NCI-H2196 treated with DMSO at 0.1 percent for 48 hours (cell line): ENCODE results near the gene KCNT1.

ENCODE experiments used
- DNase-seq: peaks from one replicate; lab custom pipeline; 2025; ENCODE audit not compliant: unreplicated experiment; lab: John Stamatoyannopoulos, UW

Gene KCNT1

GRCh38 chr9:135795391-135795790, 93.4 kb downstream of the KCNT1 start:
- no peak for DNase-seq

- no peak for DNase-seq
Observed at GRCh38 chr9:135796784-135797485, 95.0 kb downstream of the KCNT1 start.

DNA sequence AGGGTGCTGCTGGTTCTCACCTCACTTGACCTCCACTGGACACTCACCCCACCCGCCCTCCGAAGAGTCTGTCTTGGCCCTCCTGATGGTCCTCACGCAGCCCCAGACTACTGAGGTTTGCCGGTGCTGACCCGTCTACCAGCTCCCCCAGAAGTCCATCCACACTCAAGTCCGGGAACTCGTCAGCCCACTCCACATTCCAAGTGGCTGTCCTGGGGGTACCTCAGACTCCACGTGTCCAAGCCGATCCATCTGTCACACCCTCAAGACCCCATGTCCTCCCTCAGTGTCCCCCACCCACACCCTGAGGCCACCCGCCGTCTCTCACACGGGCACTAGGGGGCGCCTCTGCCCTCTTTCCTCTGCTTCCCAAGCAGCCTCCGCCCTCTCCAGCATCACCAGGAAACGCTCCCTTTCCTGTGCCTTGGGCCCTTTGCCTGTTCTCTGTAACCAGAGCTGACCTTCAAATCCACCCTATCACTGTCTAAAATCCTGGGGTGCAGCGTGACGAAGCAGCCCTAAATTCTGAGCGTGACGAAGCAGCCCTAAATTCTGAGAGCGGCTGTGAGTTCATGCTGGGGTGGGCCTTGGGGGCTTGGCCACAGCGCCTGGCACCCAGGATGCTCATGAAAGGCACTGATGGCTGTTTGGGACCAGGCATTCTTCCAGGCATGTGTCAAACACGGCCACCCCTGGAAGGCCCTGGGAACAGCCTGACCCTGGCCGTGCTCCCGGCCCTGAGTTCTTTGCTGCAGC, 95.7 kb downstream of the KCNT1 start:
- DNase-seq = peak; percentile 13

GRCh38 chr9:135798263-135798585, 96.2 kb downstream of the KCNT1 start:
- no peak for DNase-seq

- no peak for DNase-seq
Observed at GRCh38 chr9:135799261-135799660, 97.3 kb downstream of the KCNT1 start.

DNA sequence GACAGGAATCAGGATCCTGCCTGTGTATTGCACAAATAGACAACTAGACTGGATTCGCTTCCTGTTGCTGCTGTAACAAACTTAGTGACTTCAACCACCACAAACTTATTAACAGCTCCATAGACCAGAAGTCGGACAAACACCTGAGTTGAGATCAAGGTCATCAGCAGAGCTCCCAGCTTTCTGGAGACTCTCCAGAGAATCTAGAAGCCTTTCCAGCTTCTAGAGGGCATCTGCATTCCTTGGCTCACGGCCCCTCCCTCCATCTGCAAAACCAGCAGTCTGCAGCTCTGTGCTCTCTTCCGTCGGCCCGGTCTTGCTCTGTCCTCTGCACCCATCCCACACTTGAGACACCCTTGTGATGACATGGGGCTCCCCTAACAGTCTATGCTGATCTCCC, 99.1 kb downstream of the KCNT1 start:
- no peak for DNase-seq

DNA sequence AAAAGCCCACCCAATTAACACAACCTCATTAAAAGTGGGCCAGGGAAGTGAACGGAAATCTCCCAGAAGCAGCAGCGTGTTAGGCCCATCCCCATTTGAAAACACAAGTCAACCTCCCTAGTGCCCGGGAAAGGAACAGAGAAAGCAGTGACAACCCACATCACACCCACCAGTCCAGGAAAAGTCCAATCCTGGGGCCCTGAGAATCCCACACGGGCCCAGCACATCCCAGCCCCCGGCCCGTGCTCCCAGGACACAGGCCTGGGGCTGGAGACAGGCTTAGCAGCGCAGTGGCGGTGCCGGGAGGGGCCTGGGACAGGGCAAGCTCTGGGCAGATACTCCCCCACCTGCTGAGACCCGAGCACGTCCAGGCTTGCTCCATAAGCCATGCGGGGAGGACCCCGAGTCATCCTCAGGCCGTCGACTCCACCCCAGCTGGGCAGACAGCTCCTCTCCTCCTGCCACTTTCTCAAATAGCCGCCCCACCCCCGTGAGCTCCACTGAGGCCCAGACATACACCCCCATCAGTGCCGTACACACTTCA, 101.0 kb downstream of the KCNT1 start:
- no peak for DNase-seq

DNA sequence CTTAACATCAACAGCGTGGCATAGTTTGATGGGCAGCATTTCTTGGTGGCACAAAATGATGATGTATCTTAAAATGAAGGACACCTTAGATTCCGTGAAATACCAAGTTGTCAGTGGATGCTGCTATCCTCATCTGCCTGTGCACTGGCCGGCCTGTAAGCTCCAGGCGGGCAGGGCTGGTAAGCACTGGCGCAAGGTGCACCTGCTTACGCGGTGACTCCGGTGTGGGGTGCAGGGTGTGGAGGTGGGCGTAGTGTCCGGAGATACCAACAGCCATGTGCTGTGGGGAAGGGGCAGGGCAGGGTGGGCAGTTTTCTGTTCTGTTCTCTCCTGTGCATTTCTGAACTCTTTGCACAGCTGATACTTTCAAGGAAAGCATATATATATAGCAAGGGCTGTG, 101.5 kb downstream of the KCNT1 start:
- DNase-seq = no peak

- no peak for DNase-seq
Observed at GRCh38 chr9:135804581-135805421, 102.8 kb downstream of the KCNT1 start.

- DNase-seq = no peak
Observed at GRCh38 chr9:135805422-135806022, 103.5 kb downstream of the KCNT1 start.

- DNase-seq = no peak
Observed at GRCh38 chr9:135809166-135809565, 107.2 kb downstream of the KCNT1 start.

DNA sequence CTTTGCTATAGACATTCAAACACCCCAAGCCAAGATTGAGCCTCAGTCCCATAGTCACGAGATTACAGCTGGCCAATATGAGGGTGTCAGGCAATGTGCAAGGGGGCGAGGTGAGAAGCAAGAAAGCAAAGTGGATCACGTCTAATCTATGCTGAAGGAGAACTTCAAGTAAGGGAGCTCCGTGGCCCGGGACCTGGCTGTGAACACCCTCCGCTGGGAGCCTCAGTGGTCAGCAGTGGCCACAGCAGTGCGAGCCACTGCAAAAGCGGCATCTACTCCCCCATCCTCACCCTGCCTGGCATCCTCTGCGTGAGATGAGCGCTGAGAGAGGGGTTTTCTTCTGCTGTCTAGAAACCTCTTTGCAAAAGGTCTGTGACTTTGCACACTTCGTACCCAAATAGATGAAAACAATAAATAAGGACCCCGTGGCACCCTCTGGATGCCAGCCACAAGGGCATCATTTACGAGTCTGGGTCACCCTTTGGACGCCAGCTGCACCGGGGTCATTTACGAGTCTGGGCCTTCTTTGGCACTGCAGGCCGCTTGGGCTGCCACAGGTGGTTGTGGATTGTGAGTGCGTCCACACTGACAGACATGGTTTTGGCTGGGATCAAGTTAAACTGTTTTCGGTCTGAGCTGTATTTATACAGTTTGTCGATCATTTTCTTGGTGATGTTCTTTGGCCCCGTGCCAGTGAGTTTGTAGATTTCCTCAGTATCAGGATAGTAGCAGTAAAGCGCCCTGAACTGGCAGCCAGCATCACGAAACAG, 109.0 kb downstream of the KCNT1 start:
- no peak for DNase-seq

DNA sequence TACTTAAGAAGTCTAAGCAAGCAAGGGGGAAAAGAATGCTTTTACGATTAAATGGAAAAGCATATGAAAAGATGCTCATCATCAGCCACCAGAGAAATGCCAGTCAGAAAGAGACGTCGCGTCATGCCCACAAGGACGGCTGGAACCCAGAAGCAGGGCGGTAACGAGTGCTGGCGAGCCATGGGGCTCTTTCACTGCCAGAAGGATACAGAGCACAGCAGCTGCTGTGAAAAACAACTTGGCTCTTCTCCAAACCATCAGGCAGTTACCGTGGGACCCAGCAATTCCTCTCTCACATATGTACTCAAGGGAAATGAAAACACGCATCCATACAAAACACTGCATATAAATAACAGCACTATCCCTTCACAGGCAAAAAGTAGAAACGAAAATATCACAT, 109.8 kb downstream of the KCNT1 start:
- DNase-seq = peak; percentile 15

DNA sequence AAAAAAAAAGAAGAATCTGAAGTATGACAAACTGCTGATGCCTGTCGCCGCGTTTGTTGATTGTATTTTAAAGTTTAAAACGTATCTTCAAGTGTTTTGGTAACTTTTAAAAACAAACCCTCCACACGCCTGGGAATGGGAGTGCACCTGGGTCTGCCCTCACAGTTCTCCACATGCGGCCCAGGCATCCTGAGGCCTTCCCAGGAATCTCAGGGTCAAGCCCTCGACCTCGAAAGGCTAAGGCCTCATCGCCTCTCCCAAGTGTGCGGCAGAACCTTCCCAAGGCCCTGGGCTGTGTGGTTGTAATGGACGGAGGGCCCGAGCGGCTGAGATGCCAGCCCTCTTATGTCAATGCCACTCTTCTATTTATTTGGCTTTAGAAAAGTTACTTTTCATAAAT, 111.0 kb downstream of the KCNT1 start:
- no peak for DNase-seq

DNA sequence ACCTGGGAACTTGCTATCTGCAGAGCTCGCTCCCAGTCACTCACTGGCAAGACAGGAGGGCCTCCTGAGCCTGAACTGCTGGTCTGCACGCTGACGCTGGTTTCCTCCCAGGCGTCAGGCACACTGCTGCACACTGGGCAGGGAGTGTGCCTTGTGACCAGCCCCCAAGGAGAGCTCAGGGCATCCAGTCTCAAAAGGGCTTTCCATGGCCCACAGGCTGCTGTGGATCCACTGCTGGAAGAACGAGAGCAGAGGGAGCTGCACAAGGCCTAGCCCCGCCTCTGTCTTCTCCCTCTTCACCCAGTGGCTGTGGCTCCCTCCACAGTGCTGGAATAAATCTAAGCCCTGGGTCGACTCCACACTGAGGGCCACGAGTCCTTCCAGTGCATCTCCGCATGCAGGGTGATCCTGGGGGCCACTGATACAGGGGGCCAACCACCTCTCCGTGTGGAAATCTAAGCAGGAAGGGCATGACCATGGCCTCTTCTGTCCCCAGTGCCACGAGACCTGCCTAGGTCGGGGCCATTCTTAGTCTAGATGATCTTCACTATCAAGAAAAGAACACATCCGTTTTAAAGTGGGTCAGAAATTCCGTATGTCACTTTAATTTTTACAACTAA, 111.8 kb downstream of the KCNT1 start:
- no peak for DNase-seq

DNA sequence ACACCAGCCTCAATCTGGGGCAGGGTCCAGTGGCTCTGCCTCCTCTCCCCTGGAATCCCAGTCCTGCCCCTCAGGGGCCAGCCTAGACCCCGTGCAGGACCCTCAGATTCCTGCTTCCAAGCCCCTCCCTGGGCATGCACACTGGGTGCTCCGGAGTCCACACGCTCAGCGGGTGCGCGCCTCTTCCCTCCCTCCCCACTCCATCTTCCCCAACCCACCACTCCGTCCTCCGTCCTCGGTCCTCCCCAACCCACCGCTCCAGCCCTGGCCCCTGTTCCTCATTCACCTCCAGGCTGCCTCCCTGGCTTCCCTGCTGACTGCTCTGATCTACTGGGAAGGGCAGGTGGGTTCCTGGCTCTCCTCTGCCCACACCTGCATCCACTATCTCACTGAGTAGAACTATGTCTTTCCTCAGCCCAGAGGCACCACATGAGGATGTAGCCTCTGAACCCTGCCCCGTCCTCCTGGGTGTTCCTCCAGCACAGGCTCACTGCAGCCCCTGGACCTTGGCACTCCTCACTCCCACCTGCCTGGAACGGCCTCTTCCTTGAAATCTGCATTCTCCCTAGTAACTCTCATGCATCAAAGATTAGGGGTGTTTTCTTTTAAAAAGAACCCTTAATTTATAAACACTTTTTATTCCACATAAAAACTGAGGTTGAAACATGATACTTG, 112.6 kb downstream of the KCNT1 start:
- DNase-seq = no peak

- no peak for DNase-seq
Observed at GRCh38 chr9:135815413-135815812, 113.4 kb downstream of the KCNT1 start.

- peak; percentile 41 for DNase-seq
Observed at GRCh38 chr9:135815830-135816650, 114.1 kb downstream of the KCNT1 start.

GRCh38 chr9:135816651-135816970, 114.6 kb downstream of the KCNT1 start:
- no peak for DNase-seq
